ENCODE results near the gene MB.
A peak's percentile ranks its signal among the peaks of the same experiment; 100 is the strongest.
"Not testable (repeated sequence)": the region's sequence is repeated elsewhere in the genome, so short reads cannot be mapped to it uniquely, and the experiment has no call there.

Gene MB

DNA sequence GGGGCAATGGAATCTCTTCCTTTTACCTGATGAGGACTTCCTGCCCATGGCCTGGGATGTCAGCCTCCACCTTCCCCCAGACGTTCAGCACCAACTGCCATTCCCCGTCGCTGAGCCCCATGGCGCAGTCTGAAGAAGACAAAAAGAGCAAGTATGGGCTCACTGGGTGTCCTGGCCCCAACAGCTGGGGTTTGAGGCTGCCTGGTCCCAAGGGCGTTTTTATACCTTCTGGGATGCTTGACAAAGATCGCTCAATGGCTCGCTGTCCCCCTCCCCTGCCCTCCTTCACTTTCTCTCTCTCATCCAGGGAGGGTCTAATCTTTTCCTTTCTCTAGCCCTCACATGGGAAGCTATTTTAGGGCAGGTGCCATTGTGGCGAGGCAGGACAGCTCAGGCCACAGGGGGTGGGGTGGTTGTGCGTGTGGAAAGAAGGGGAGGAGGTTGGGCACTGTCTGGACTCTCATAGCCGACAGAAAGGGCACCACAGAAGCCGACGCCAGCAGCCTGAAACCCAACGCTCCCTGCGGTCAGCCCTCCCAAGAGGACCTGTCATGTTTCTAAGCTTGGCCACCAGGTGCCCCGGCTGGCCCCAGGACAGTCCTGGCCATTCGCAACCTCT, at the start of gene MB:
MB (minus strand) TSS at position 193 of the 619 bp plus-strand sequence; CDS start at position 121, 72 bp downstream.
- DNase-seq = no peak

DNA sequence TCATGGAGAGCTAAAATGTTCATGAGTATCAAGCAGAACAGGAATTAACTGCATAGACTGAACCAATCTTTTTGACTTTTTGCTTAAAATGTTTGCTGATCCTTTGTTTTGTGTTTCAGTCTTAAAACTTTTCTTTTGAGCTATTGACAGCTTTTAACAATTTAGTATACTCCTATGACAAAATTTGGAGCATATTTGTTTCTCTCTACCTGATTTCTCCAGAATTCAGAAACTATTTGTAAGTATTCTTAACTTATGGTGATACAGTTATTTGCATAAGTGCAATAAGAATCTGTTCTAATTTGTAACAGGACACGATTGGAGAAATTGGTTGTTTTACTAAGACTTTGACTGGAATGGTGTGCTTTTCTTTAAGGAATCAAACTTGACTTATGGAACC, 49.6 kb upstream of the MB start:
- DNase-seq = not testable (repeated sequence)

DNA sequence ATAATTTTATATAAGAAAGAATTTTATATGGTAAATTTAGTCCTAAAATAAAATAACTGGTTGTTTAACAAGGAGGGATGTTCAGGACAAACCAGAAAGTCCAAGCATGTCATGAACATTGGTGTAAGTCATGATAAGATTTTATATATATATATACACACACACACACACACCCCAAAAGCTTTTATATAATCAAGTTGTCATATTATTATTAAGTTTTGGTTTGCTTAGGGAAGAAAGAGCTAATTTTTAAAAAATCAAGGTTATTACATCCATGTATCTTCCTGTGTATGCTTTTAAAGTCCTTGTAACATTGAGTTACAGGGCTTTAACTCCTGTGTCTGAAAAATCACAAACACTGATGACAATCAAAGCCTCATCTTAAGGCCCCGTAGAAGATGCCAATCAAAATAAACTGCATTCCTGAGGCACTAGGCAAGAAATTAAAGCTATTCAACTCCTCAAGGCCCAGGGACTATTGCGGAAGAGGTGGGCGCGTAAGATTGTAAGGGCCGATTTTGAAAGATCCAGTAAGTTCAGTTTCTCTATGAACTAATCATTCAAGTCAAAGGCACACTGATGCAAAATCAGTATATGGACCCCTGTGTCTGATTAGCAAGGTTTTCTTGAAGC, 47.9 kb upstream of the MB start:
- no peak for DNase-seq

GRCh38 chr22:35663371-35663770, 46.2 kb upstream of the MB start:
- no peak for DNase-seq

GRCh38 chr22:35662914-35663313, 45.8 kb upstream of the MB start:
- no peak for DNase-seq

DNA sequence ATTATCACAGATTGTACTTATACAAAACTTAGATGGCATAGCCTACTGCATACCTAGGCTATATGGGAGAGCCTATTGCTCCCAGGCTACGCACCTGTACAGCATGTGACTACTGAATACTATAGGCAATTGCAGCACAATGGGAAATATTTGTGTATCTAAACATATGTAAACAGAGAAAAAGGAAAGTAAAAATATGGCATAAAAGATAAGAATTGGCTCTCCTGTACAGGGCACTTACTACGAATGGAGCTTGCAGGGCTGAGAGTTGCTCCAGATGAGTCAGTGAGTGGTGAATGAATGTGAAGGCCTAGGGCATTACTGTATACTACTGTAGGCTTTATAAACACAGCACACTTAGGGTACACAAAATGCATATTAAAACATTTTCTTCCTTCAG, 44.3 kb upstream of the MB start:
- DNase-seq = no peak

DNA sequence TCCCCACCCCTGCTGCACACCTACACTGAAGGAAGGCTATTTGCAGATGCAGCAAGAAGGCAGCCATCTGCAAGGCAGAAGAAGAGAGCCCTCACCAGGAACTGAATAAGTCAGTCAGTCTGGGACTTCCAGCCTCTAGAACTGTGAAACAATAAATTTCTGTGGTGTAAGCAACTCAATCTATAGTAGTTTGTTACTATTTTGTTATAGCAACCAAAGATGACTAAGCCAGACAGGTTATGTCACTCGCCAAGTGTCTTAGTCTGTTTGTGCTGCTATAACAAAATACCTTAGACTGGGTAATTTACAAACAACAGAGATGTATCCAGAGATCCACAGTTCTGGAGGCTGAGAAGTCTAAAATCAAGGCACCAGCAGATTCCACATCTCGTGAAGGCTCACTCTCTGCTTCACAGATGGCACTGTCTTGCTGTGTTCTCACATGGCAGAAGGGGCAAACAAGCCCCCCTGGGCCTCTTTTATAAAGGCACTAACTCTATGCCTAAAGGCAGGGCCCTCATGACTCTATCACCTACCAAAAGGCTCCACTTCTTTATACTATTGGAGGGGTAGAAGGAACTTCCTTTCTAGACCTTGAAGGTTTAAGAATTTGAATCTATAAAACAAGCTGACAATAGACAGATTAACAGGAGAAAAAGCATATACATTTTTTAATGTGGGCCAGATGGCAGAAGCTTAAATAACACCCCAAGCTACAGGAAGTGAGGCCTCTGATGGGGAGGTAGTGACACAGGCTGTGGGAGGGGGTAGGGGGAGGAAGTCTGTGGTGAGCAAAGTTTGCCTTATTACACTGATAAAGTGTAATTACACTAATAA, 43.4 kb upstream of the MB start:
- peak; percentile 46 for DNase-seq

- no peak for DNase-seq
Observed at GRCh38 chr22:35657571-35658312, 40.6 kb upstream of the MB start.

DNA sequence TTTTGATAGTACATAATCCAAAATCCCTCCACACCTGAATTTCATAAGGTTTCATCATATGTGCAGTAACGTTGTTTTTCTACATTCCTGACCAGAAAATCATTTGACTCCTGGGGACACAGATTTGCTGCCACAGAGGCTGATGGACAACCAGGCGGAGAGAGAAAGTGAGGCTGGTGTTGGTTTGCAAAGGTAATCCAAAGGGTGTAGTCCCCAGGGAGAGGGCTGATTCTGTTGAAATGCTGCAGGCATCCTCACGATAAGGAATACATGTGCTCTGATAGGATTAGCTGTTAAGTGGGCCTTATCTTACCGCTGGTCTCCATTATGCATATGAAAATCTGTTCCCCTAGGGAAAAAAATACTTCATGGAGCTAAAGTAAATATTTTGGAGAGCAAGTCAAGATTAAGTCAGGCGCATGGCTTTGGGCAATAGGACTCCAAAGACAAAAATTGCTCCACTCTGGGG, 39.2 kb upstream of the MB start:
- DNase-seq = no peak

DNA sequence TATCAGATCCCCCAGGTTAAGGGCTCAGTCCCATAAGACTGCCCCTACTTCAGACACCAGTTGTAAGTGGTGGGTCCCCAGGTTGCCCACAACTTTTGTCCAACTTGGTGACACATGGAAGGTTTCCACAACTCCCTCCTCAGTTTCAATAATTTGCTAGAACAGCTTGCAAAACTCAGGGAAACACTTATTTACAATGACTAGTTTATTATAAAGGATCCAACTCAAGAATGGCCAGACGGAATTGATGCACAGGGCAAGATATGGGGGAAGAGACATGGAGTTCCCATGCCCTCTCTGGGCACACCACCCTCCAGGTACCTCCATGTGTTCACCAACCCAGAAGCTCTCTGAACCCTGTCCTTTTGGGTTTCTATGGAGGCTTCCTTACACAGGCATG, 36.7 kb upstream of the MB start:
- DNase-seq = no peak

DNA sequence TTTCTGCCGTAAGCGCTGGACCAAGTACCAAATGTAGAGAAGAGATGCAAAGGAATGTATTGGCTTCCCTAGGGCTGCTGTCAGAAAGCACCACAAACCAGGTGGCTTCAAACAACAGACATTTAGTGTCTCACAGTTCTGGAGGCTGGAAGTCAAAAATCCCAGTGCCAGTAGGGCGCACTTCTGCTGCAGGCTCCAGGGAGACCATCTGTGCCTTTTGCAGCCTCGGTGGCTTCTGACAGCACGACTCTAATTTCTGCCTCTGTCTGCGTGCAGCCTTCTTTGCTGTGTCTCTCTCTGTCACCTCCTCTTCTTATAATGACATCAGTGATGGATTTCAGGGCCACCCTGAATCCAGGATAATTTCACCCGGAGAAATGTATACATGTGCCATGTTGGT, 34.0 kb upstream of the MB start:
- no peak for DNase-seq

DNA sequence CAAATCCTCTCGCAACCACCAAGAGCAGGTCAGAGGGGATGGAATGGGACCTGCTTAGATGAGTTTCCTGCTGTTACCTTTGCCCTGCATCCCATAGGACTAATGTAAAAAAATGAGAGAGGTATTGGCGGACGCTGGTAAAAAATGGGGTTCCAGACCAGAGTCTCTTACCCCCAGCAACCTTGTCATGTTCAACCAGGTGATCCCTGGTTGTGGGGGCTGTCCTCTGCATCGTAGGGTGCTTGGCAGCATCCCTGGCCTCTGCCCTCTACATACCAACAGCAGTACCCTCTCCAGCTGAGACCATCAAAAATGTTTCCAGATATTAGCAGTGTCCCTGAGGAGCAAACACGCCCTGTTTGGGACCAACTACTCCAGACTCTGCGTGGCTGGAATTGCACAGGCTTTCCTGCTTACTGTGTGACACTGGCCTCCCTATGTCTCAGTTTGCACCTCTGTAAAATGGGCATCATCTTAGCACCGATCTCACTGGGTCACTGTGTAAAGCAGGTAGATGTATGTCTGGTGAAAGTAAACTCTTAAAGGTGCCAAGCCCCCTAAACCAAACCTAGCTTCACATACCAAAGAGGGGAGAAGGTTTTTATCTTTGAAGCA, 32.6 kb upstream of the MB start:
- no peak for DNase-seq

- no peak for DNase-seq
Observed at GRCh38 chr22:35649026-35649553, 32.0 kb upstream of the MB start.

DNA sequence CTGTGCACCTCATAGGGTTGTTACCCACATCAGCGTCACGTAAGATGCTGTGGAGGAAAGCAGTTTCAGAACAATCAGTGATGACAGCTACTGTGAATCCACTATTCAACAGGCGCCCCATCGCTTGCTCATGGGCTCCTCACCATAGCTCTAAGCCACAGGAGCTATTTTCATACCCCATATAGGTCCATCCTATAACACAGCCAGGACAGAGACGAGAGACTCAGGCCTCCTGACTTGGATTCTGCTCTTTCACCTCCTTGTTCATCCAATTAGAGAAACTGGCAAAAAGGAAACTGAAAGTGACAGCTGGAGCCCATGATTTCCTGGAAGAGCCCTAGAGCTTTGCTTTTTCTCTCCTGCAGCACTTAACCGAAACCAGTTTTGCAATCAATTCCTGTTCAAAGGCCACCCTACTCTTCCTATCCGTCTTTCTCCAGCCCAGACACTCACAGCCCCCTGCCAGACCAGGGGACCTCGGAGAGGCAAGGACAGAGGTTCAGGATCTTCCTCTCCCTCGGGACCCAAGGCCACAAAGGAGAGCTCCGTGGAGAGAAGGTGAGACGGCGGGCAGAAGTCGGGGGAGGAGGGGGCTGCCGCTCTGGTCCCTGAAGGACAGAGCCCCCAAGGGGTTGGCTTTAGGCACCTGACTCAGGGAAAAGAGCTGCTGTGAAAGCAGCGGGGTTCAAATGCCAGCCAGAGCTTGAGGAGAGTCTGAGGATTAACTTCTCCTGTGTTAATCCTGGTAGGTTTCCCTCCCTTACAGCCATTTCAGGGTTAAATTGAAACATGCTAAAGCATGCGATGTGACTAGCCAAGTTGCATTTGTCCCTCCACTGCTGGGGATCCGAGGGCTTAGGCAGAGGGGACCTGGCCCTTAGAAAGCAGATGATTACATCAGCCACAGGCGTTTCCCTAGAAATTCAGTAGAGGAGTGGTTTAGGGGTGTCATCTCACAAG, 31.2 kb upstream of the MB start, which contains the start of gene APOL6:
APOL6 (plus strand) TSS at position 381 of the 960 bp plus-strand sequence. CDS start 7,980 bp downstream, outside the sequence.
- DNase-seq = peak; percentile 76

DNA sequence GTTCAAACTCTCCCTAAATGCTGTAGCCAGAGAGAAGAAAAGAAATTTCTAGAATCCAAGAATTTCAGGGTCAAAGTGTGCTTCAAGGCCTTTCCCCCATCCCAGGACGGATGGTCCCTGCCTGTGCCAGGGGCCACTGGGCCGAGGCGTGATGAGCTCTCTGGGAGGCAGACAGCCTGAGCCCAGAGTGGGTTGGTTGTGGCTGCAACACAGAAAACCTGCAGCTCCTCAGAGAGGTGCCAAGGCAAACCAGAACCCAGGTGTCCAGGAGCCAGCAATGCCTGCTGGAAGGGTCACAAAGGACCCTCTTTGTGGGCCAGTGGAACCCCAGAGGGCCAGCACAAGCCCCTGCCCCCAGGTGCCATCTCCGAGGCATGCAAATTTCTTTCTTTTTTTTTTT, 28.5 kb upstream of the MB start:
- DNase-seq = no peak

- DNase-seq = no peak
Observed at GRCh38 chr22:35643991-35644390, 26.9 kb upstream of the MB start.

DNA sequence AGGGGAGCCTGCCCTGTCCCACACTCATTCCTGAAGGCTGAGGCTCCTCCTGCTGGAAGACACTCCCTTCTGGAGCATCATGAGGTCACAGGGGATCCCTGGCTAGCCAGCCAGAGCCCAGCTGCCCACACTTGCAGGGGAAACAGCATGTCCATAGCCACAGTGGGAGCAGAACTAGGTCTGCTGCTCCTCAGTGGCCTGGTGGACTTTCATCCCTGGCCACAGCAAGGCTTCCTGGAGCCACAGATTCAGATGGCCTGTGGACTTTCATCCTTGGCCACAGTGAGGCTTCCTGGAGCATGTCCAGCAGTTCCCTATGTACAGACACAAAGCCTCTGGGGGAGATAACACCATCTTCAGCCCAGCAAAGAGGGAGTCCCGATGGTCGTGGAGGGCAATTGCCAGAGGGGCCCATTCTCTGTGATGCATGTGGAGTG, 25.2 kb upstream of the MB start:
- no peak for DNase-seq

DNA sequence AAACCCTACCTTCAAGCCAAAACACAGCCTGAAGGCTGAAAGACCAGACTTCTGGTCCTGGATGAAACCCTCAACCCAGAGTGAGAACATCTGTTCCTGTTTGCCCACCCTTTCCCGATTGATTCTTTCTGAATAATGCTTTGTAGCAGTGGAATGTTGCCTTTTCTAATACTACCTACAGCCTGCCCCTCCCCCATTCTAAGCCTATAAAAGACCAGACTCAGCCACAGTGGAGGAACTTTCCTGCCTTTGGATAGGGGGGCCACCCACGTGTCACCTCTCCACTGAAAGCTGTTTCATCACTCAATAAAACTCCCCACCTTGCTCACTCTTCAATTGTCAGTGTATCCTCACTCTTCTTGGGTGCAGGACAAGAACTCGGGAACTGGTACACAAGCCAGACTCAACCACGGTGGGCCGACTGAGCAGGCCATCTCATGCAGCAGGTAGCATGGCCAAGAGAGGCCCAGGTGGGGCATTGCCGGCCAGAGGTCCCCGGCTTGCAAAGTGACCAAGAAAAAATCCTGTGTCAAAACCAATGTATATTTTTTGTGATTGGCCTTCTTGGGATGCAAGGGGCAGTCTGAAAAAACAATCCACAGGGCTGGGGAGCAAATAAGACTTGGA, 24.5 kb upstream of the MB start:
- DNase-seq = no peak

- no peak for DNase-seq
Observed at GRCh38 chr22:35638410-35638809, 21.3 kb upstream of the MB start.

DNA sequence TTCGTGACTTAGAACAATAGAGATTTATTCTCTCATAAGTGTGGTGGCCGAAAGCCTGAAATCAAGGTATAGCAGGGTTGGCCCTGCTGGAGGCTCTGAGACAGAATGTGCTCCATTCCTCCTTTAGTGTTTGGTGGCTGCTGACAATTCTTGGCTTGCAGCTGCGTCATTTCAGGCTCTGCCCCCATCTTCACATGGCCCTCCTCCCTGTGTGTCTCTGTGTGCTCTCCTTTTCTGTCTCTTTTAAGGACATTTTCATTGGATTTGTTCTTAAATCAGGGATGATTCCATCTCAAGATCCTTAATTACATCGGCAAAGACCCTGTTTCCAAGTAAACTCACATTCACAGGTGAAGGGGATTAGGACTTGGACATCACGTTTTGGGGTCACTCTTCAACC, 20.9 kb upstream of the MB start:
- no peak for DNase-seq

DNA sequence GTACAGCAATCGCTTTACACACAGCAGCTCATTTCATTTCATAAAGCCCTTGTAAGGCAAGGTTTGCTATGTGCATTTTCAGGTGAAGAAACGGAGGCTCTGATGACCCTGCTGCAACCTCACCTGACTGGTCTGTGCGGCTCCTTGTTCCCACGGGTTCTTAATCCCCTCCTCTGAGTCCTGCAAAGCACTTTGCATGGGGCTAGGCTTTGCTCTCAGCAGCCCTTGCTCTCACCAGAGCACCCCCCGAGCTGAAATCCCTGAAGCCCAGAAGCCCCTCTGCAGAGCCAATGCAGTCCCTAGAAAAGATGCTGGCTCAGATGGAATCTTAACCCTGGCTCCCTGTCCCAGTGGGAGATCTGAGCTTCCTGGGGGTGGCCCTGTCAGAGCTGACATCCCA, 20.1 kb upstream of the MB start:
- DNase-seq = no peak
